HTR-8/SVneo (cell line): ENCODE measurements around the gene ITCH.
A peak's percentile ranks its signal among the peaks of the same experiment; 100 is the strongest.
"Not testable (repeated sequence)": the region's sequence is repeated elsewhere in the genome, so short reads cannot be mapped to it uniquely, and the experiment has no call there.

ENCODE experiments used
- DNase-seq: peaks from one replicate; pipeline ENCODE4 v3.0.0; 2011; ENCODE audit warnings: low spot score, mixed read lengths; ENCODE audit not compliant: insufficient read length
- FAIRE-seq: peaks from 2 replicates; lab custom pipeline; 2011; peaks lifted over from hg19 to GRCh38; lab: Jason Lieb, UNC

Gene ITCH

DNA sequence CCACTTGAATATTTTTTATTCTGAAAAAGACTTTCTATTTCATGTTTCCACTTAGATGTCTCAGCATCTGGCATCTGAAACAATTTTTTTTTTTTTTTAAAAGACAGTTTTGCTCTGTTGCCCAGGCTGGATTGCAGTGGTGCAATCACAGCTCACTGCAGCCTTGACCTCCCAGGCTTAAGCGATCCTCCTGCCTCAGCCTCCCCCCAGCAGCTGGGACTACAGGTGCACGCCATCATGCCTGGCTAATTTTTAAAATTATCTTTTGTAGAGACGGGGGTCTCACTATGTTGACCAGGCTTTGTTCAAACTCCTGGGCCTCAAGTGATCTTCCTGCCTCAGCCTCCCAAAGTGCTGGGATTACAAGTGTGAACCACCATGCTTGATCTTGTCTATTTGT, 42.9 kb downstream of the ITCH start:
- FAIRE-seq = not testable (repeated sequence)

DNA sequence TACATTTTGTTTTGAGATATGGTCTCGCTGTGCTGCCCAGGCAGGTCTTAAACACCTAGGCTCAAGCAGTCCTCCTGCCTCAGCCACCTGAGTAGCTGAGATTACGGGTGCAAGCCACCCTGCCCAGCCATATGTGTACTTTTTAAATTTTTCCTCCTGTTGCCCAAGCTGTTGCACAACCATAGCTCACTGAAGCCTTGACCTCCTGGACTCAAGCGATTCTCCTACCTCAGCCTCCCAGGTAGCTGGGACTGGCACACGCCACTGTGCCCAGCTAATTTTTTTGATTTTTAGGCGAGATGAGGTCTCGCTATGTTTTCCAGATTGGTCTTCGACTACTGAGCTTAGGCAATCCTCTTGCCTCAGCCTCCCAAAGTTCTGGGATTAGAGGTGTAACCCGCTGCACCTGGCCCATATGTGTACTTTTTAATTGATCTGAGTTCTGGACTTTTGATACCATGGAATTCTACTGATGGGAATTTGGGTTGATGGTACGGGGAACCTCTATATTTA, 44.9 kb downstream of the ITCH start:
- no peak for DNase-seq

More for the DNA sequence above, 42.9 kb downstream of the ITCH start:
- not testable (repeated sequence) for DNase-seq

DNA sequence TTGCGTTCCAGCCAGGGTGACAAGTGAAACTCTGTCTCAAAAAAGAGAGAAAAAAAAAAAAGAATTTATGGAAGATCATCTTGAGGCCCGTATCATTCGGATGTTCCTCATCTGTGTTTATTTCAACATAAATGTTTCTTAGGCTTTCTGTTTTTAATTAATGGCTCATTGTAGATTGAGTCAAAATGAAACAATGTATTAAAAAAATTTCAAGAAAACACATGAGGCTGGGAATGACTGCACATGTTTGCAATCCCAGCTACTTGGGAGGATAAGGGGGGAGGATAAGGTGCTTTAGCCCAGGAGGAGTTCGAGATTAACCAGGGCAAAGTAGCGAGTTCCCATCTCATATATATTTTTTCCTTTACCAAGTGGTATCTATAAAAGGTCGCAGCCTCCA, 47.3 kb downstream of the ITCH start:
- FAIRE-seq = no peak

More for the DNA sequence above, 44.9 kb downstream of the ITCH start:
- no peak for FAIRE-seq

DNA sequence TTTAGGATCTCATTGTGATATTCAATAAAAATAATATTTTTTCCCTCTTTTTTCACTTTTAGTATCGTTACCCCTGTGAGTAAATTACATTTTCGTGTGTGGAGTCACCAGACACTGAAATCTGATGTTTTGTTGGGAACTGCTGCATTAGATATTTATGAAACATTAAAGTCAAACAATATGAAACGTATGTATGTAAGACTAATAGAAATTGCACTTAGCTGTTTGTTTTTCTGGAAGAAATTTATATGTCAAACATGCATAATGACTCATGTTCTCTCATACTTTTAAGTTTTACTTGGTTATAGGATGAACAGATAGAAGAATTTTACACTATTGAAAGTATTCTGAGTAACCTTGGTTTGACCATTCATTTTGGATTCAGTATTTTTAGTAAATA, 49.4 kb downstream of the ITCH start:
- DNase-seq = no peak
- FAIRE-seq = no peak

More for the DNA sequence above, 47.3 kb downstream of the ITCH start:
- DNase-seq = no peak

DNA sequence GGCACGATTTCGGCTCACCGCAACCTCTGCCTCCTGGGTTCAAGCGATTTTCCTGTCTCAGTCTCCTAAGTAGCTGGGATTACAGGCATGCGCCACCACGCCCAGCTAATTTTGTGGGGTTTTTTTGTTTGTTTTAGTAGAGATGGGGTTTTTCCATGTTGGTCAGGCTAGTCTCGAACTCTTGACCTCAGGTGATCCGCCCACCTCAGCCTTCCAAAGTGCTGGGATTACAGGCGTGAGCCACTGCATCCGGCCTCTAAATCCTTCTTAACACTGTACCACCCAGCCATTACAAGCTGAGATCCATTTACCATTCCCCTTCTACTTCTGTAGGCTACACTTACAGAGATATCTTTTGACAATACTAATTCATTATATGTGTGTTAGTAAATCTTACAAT, 51.5 kb downstream of the ITCH start:
- DNase-seq, FAIRE-seq: not testable (repeated sequence)

DNA sequence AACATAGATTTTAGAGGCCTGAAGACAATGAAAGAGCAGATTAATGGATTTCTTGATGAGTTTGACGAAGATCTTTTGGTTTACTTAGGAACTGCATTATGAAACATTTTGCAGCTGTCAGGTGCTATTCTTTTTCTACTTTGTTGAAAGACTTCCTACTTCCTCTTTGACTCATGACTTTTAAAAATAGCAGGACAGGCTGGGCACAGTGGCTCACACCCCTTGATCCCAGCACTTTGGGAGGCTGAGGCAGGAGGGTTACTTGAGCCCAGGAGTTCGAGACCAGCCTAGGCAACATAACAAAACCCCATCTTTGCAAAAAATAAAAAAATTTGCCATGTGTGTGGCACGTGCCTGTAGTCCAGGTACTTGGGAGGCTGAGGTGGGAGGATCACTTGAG, 52.0 kb downstream of the ITCH start:
- no peak for DNase-seq
- no peak for FAIRE-seq

DNA sequence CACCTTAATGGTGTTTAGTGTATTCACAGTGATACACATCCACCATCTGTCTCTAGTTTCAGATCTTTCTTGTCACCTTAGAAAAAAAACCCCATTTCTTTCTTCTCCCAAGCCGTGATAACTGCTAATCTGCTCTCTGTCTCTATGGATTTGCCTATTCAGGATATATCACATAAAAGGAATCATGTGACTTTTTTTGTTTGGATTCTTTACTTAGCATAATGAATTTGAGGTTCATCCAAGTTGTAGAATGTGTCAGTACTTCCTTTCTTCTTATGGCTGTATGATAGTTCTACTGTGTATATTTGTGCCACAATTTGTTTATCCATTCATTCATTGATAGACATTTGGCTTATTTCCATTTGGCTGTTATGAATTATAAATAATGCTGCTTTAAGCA, 57.1 kb downstream of the ITCH start:
- no peak for FAIRE-seq

DNA sequence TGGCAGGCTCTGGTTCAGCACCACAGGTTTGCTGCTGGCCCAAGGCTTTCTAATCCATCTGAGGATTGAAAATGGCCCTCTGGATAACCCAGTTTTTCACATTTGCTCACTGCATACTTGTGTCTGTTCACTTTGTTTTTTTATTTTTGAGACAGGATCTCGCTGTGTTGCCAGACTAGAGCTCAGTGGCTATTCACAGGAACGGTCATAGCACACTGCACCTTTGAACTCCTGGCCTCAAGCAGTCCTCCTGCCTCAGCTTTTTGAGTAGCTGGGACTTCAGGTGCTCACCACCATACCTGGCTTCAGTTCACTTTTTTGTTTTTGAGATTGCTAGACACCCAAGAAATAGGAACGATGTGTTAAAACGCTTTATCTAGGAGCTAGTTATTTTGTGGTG, 57.9 kb downstream of the ITCH start:
- FAIRE-seq (no peak), DNase-seq (no peak)

More for the DNA sequence above, 57.1 kb downstream of the ITCH start:
- no peak for DNase-seq

DNA sequence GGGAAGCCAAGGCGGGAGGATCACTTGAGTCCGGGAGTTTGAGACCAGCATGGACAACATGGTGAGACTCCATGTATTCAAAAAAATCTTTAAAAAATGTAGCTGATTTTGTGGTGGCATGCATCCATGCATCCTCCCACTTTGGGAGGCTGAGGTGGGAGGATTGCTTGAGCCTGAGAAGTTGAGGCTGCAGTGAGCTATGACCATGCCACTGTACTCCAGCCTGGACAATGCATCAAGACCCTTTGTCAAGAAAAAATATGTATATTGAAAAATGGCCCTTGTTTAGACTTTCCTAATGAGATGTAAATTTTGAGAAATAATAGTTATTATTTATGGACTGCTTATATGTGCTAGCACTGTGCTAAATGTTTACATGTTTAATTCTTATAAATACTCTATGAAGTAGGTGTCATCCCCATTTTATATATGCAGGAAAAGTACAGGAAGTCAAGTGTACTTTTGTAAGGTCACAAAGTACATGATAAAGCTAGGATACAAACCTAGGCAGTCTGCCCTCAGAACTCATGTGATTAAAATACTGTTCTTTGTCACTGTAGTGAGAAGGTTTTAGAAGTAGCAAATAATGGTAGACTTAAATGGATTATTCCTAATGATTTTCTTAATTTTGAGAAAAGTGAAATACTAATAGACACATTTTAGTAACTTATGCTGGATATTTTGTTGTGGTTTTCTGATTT, 58.8 kb downstream of the ITCH start:
- no peak for FAIRE-seq
- DNase-seq = no peak

DNA sequence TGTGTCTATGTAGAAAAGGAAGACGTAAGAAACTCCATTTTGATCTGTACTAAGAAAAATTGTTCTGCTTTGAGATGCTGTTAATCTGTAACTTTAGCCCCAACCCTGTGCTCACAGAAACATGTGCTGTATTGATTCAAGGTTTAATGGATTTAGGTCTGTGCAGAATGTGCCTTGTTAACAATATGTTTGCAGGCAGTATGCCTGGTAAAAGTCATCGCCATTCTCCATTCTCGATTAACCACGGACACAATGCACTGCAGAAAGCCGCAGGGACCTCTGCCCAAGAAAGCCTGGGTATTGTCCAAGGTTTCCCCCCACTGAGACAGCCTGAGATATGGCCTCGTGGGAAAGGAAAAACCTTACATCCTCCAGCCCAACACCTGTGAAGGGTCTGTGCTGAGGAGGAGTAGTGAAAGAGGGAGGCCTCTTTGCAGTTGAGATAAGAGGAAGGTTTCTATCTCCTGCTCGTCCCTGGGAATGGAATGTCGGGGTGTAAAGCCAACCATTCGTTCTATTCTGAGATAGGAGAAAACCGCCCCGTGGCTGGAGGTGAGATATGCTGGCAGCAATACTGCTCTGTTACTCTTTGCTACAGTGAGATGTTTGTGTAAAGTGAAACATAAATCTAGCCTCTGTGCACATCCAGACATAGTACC, 62.1 kb downstream of the ITCH start:
- not testable (repeated sequence) for FAIRE-seq, DNase-seq

DNA sequence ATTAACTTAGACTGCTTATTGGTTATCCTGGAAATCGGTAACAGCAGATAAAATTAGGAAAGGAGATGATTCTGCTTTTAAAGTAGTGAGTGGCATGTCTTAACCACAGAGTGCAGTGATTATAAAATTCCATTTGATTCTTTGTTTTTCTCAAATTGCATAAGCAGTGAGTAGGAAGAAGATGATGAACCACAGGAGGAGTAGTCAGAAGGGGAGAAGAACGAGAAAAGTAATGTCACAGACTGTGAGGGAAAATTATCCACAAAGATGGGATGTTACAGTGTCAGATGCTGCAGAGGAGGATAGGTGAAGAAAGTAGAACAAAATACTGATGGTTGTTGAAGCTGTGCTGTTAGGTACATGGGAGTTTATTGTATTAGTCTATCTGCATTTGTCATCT, 63.0 kb downstream of the ITCH start:
- FAIRE-seq (no peak), DNase-seq (no peak)

DNA sequence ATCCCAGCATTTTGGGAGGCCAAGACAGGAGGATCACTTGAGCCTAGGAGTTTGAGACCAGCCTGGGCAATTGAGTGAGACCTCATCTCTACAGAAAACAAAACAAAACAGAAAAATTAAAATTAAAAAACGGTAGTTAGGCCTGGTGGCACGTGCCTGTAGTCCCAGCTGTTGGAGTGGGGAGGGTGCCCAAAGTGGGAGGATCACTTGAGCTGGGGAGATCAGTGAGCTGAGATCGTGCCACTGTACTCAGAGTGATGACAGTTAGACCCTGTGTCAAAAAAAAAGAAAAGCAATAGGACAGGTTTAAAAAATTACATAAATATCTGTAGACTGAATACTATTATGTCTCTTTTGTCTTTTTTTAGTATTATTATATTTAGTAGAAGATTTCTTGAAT, 64.3 kb downstream of the ITCH start:
- DNase-seq = no peak
- no peak for FAIRE-seq

DNA sequence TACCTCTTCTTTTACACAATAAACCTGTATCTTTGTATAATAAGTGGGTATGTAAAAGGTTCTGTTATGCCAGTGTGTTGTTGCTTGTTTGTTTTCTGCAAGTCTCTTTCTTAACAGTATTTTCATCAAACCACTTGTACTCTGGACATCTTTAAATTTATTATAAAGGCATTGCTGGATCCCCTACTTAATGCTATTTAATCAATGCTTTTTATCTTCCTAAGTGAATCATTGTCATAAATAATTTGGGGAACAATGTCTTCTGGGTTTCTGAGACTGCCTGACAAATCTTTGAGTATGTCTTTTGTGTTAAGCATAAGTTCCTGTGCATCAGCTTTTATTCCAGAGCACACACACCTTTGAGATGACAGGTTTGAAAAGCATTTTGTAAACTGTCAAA, 64.7 kb downstream of the ITCH start:
- DNase-seq (no peak), FAIRE-seq (no peak)

DNA sequence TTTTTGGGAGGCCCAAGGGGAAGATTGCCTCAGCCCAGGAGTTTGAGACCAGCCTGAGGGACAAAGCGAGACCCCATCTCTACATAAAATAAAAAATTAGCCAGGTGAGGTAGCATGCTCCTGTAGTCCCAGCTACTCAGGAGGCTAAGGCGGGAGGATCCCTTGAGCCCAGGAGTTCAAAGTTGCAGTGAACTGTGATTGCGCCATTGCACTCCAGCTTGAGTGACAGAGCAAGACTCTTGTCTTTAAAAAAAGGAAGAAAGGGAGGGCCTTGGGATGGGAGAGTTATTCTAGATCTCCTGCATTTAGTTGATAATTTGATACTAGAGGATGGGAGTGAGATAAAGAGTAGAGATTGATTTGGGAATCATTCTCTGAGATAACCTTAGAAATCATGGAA, 68.1 kb downstream of the ITCH start:
- no peak for FAIRE-seq
- DNase-seq = no peak

DNA sequence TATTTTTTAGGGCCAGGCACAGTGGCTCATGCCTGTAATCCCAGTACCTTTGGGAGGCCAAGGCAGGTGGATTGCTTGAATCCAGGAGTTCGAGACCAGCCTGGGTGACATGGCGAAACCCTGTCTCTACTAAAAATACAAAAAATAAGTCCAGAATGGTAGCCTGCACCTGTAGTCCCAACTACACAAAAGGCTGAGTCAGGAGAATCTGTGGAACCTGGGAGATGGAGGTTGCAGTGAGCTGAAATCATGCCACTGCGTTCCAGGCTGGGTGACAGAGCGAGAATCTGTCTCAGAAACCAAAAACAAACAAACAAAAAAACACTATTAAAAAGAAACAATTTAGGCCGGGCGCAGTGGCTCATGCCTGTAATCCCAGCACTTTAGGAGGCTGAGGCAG, 69.6 kb downstream of the ITCH start:
- peak; percentile 31 for FAIRE-seq
- not testable (repeated sequence) for DNase-seq

DNA sequence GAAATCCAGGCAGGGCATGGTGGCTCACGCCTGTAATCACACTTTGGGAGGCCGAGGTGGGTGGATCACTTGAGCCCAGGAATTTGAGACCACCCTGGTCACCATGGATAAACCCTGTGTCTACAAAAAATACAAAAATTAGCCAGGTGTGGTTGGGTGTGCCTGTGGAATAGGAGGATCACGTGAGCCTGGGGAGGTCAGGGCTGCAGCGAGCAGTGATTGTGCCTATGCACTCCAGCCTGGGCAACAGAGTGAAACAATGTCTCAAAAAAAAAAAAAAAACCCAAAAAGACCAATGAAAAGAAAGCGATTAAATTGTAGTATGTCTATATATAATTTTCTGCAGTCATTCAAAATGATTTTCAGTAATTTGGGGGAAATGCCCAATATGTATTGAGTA, 70.3 kb downstream of the ITCH start:
- FAIRE-seq = no peak
- no peak for DNase-seq

DNA sequence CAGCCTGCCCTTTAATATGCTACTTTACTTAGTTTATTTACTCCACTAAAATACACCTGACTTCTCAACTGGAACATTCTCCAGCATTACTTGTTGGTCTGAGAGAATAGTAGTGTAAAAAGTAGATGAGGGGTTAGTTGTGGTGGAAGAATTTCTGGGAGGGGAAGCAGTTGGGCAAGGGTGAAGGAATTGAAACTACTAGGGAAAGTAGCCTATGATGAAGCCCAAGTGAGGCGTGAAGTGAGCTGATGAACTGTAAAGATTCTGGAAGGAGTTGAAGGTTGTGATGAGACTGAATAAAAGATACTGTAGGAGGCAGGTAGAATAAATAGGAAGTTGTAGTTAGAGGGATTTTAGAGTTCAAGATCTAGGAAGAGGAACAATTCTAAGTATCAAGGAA, 72.5 kb downstream of the ITCH start:
- no peak for DNase-seq
- no peak for FAIRE-seq

DNA sequence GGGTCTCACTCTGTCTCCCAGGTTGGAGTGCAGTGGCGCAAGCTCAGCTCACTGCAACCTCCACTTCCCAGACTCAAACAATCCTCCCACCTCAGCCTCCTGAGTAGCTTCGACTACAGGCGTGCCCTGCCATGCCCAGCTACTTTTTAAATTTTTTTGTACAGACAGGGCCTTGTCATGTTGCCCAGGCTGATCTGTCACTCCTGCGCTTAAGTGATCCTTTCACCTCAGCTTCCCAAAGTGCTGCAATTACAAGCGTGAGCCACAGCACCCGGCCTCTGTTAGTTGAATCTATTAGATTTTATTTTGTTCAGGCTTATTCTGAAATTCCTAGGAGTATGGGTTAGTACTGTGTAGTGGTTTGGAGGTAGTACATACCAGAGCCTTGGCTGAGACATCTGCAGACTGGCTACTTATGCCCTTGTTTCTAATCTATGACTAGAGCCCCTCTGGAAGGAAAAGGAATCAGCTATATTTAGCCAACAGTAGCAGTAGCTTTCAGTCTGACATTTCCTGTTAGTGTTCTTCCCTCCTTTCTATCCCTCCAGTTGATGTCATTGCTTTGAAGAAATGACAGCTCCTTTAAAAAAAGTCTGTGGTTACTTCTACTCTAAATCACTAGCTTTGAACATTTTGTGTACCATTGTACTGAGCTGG, 74.4 kb downstream of the ITCH start:
- FAIRE-seq (no peak), DNase-seq (no peak)

DNA sequence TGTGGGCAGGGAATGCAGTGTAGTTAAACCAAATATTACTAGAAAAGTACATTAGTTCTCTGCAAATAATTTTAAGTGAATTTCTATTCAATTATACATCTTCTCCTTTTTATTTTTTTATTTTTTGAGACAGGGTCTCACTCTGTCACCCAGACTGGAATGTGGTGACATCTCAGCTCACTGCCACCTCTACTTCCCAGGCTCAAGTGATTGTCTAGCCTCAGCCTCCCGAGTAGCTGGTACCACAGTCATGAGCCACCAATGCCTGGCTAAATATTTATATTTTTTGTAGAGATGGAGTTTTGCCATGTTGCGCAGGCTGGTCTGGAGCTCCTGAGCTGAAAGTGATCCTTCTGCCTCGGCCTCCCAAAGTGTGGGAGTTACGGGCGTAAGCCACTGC, 76.1 kb downstream of the ITCH start:
- FAIRE-seq (no peak), DNase-seq (no peak)

DNA sequence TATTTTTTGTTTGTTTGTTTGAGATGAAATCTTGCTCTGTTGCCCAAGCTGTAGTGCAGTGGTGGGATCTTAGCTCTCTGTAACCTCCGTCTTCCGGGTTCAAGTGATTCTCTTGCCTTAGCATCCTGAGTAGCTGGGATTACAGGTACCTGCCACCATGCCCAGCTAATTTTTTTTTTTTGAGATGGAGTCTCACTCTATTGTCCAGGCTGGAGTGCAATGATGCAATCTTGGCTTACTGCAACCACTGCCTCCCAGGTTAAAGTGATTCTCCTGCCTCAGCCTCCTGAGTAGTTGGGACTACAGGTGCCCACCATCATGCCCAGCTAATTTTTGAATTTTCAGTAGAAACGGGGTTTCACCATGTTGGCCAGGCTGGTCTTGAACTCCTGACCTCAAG, 78.3 kb downstream of the ITCH start:
- FAIRE-seq, DNase-seq: not testable (repeated sequence)

DNA sequence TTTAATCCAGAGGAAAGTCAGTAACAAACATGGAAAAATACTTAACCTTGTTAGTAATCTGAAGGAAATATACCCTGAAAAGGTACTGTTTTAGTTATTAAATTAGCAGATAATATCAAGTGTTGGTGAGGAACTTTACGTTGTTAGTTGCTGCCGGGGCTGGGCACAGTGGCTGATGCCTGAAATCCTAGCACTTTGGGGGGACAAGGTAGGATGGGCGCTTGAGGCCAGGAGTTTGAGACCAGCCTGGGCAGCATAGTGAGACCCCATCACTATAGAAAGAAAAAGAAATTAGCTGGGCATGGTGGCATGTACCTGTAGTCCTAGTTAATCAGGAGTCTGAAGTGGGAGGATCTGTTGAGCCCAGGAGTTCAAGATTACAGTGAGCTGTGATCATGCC, 80.5 kb downstream of the ITCH start:
- FAIRE-seq (no peak), DNase-seq (no peak)
